ENCODE data around the gene SOHLH1. TPM values are rescaled to one million over a fixed set of nuclear protein-coding genes. Genes with fewer than 3 reads are reported as not detected.

Gene SOHLH1
- total RNA-seq, 3 donors from 2014 or later, result not detected

GRCh38 chr9:135745189-135745588 lies 45.9 kb upstream of the SOHLH1 start:
- H3K9me3 ChIP-seq, result no peaks in the 10 kb centered on the region
- TF ChIP-seq, protein P1, sequence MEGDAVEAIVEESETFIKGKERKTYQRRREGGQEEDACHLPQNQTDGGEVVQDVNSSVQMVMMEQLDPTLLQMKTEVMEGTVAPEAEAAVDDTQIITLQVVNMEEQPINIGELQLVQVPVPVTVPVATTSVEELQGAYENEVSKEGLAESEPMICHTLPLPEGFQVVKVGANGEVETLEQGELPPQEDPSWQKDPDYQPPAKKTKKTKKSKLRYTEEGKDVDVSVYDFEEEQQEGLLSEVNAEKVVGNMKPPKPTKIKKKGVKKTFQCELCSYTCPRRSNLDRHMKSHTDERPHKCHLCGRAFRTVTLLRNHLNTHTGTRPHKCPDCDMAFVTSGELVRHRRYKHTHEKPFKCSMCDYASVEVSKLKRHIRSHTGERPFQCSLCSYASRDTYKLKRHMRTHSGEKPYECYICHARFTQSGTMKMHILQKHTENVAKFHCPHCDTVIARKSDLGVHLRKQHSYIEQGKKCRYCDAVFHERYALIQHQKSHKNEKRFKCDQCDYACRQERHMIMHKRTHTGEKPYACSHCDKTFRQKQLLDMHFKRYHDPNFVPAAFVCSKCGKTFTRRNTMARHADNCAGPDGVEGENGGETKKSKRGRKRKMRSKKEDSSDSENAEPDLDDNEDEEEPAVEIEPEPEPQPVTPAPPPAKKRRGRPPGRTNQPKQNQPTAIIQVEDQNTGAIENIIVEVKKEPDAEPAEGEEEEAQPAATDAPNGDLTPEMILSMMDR (IDR thresholded peaks at IDR 0.05), result no peak
- TF ChIP-seq POLR2A (IDR thresholded peaks at IDR 0.05) (no peak), POLR2AphosphoS5 (IDR thresholded peaks at IDR 0.05) (no peak)
- peaks cover 0 to 81% of the 10 kb centered on the region in 2 donors for H3K27me3 ChIP-seq
- intact Hi-C loops (cut with DNase I; ENCODE audit: low total_unique reads), result no loop called here
- no peaks in the 10 kb centered on the region for H3K4me1 ChIP-seq
- no peak overlapping the region for H3K4me3 ChIP-seq
- H3K36me3 ChIP-seq, result no peaks in the 10 kb centered on the region
- H3K27ac ChIP-seq, result no peak overlapping the region
- no peak for DNase-seq (ENCODE audit: low spot score in 2 of 2)

- no peak overlapping the region for H3K4me3 ChIP-seq
- no peak for TF ChIP-seq POLR2AphosphoS5 (IDR thresholded peaks at IDR 0.05)
- TF ChIP-seq, protein P1 (IDR thresholded peaks at IDR 0.05), result no peak
- no peak for TF ChIP-seq POLR2A (IDR thresholded peaks at IDR 0.05)
- no peak for DNase-seq (ENCODE audit: low spot score in 2 of 2)
- no peaks in the 10 kb centered on the region for H3K4me1 ChIP-seq
- no peaks in the 10 kb centered on the region for H3K9me3 ChIP-seq
- no peak overlapping the region for H3K27ac ChIP-seq
- no peaks in the 10 kb centered on the region for H3K36me3 ChIP-seq
- H3K27me3 ChIP-seq, result peaks cover 0 to 86% of the 10 kb centered on the region in 2 donors
- intact Hi-C loops (cut with DNase I; ENCODE audit: low total_unique reads), result no loop called here
These were observed 45.2 kb upstream of the SOHLH1 start for GRCh38 chr9:135744333-135745070.

DNA sequence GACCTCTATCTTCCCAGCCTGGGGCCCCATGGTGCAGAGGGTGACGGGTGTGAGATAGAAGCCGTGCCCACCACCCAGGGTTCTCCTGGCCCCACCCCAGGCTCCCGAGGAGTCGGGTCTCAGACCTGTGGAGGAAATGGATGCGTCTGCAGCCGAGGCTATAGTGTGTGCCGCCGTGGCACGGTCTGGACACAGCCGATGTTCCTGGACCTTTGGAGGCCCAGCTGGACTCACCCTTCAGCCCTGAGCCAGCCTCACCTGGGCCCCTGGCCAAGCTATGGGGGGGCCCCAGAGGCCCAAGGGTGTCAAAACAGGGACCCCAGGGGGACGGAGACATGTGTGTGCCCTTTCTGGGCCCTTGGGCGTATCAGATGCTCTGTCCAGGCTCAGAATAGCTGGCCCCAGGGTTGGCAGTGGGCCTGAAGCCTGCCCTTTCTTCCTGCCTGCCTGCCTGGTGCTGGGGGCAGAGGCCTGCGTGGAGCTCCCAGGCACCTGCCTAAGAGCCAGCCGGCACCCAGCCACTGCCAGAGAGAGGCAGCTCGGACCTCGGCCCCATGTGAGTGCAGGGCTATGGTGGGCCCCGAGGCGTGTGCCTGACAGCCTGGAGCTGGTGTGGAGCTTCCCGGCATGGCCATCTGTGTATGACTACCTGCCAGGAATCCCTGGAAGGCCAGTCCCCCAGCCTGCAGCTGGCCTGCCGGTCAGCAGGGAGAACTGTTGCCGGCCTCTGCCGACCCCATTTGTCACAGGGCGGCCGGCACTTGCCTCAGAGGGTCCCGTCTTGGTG lies 44.5 kb upstream of the SOHLH1 start:
- Histone ChIP-seq H3K27me3 (peaks cover 0 to 86% of the 10 kb centered on the region in 2 donors), H3K4me1 (no peaks in the 10 kb centered on the region), H3K9me3 (no peaks in the 10 kb centered on the region), H3K27ac (no peak overlapping the region), H3K36me3 (no peaks in the 10 kb centered on the region), H3K4me3 (no peak overlapping the region)
- intact Hi-C loops (cut with DNase I; ENCODE audit: low total_unique reads), result no loop called here
- TF ChIP-seq, protein P1 (IDR thresholded peaks at IDR 0.05), result no peak
- no peak for TF ChIP-seq POLR2AphosphoS5 (IDR thresholded peaks at IDR 0.05)
- no peak for TF ChIP-seq POLR2A (IDR thresholded peaks at IDR 0.05)
- DNase-seq (ENCODE audit: low spot score in 2 of 2), result no peak

DNA sequence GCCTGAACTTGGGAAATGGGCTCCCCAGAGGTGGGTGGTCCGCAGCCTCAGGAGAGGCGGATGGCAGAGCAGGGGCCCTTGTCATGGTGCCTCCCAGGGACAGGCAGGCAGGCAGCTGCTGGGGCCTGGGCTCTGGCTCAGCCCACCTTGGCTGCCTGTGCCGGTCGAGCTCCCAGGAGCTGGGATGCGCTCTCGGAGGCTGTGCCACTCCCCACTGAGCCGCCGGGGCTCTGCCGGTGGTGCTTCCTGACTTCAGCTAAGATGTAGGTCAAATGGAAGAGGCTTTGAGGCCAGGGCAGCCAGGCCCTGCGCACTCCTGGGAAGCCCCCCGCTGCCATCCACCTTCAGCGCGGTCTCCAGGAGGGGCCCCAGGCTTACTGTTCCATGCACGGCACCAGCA lies 43.7 kb upstream of the SOHLH1 start:
- peaks cover 0 to 86% of the 10 kb centered on the region in 2 donors for H3K27me3 ChIP-seq
- DNase-seq (ENCODE audit: low spot score in 2 of 2), result no peak
- intact Hi-C loops (cut with DNase I; ENCODE audit: low total_unique reads), result no loop called here

More for the DNA sequence above, 43.7 kb upstream of the SOHLH1 start:
- no peaks in the 10 kb centered on the region for H3K4me1 ChIP-seq
- TF ChIP-seq POLR2A (IDR thresholded peaks at IDR 0.05) (no peak), POLR2AphosphoS5 (IDR thresholded peaks at IDR 0.05) (no peak)
- TF ChIP-seq, protein P1 (IDR thresholded peaks at IDR 0.05), result no peak
- no peaks in the 10 kb centered on the region for H3K9me3 ChIP-seq
- no peak overlapping the region for H3K27ac ChIP-seq
- no peak overlapping the region for H3K4me3 ChIP-seq
- H3K36me3 ChIP-seq, result no peaks in the 10 kb centered on the region
